SK-N-SH (cell line): Measurements from ENCODE around the gene SMAD5. TPM values are rescaled to one million over a fixed set of nuclear protein-coding genes. Genes with fewer than 3 reads are reported as not detected.

Experiments used
- CTCF ChIA-PET: fragments of 300-600, 350-600 bp; formaldehyde crosslinking; extraction: SDS; loops from one replicate; lab custom pipeline; 2021; lab: Yijun Ruan, JAX
- POLR2A ChIA-PET: fragments of 350-600 bp; sonication (Branson Sonifier 250); formaldehyde crosslinking; extraction: SDS; loops from one replicate; lab custom pipeline; 2020; ENCODE audit warnings: antibody characterized with exemption, inconsistent platforms; lab: Yijun Ruan, JAX
- DNase-seq: peaks from one replicate; pipeline ENCODE4 v3.0.0; 2012
- H2AFZ ChIP-seq: fragments of 200-600 bp; sonication (generic); 2 replicates; pipeline ENCODE4 v1.8.1; 2016; ENCODE audit warnings: antibody characterized with exemption, mild to moderate bottlenecking, low read depth
- H3F3A ChIP-seq: fragments of 200-600 bp; sonication (generic); replicated peaks from 2 replicates; pipeline ENCODE3; 2016; ENCODE audit warnings: antibody characterized with exemption, mild to moderate bottlenecking; ENCODE audit not compliant: insufficient read depth
- H3K27ac ChIP-seq, 2 experiments: fragments of 200-500 bp in 1 of 2; fragments of 200-600 bp in 1 of 2; sonication (Bioruptor generic) in 1 of 2; sonication (generic), shearing (Covaris generic) in 1 of 2; 2 replicates each; pipeline versions ENCODE4 v1.5.1 to v1.6.1; 2014 to 2016; ENCODE audit warnings: low read depth in 2 of 2, inconsistent platforms in 1 of 2, low read length in 1 of 2, mild to moderate bottlenecking in 1 of 2, mixed read lengths in 1 of 2
- H3K27me3 ChIP-seq: fragments of 200-600 bp; sonication (generic), shearing (Covaris generic); 2 replicates; pipeline ENCODE4 v1.6.1; 2016; ENCODE audit warnings: mixed run types; ENCODE audit not compliant: insufficient read depth
- H3K36me3 ChIP-seq, 2 experiments: fragments of 200-500 bp in 1 of 2; fragments of 200-600 bp in 1 of 2; sonication (Bioruptor generic) in 1 of 2; sonication (generic) in 1 of 2; replicated peaks in 1 of 2; 2 replicates each; pipeline versions ENCODE3 to v1.5.1; 2014 to 2016; ENCODE audit warnings: low read length in 1 of 2, mild to moderate bottlenecking in 1 of 2; ENCODE audit not compliant: insufficient read depth in 2 of 2, control insufficient read depth in 1 of 2
- H3K4me1 ChIP-seq, 2 experiments: fragments of 200-500 bp in 1 of 2; fragments of 200-600 bp in 1 of 2; sonication (Bioruptor generic) in 1 of 2; sonication (generic), shearing (Covaris generic) in 1 of 2; 2 replicates each; pipeline versions ENCODE4 v1.5.1 to v1.6.1; 2014 to 2016; ENCODE audit warnings: low read depth in 1 of 2, low read length in 1 of 2, mixed run types in 1 of 2; ENCODE audit not compliant: insufficient read depth in 2 of 2, control insufficient read depth in 1 of 2
- H3K4me2 ChIP-seq: fragments of 200-600 bp; sonication (generic), shearing (Covaris generic); 2 replicates; pipeline ENCODE4 v1.6.1; 2017; ENCODE audit warnings: mixed run types
- H3K4me3 ChIP-seq, 2 experiments: fragments of 200-500 bp in 1 of 2; fragments of 200-600 bp in 1 of 2; sonication (Bioruptor generic) in 1 of 2; sonication (generic), shearing (Covaris generic) in 1 of 2; 2 replicates each; pipeline versions ENCODE4 v1.5.1 to v1.8.1; 2014 to 2016; ENCODE audit warnings: low read depth in 2 of 2, inconsistent platforms in 1 of 2, low read length in 1 of 2, mild to moderate bottlenecking in 1 of 2, mixed read lengths in 1 of 2, moderate library complexity in 1 of 2
- H3K79me2 ChIP-seq: fragments of 200-600 bp; sonication (generic); 2 replicates; pipeline ENCODE4 v1.8.1; 2017; ENCODE audit warnings: mild to moderate bottlenecking; ENCODE audit not compliant: insufficient read depth
- H3K9ac ChIP-seq: fragments of 200-600 bp; sonication (generic); 2 replicates; pipeline ENCODE4 v1.6.1; 2017; ENCODE audit warnings: mixed run types
- H3K9me2 ChIP-seq: fragments of 200-600 bp; sonication (generic); 2 replicates; pipeline ENCODE4 v1.6.1; 2017; ENCODE audit warnings: mixed run types
- H3K9me3 ChIP-seq: fragments of 200-600 bp; sonication (generic); 2 replicates; pipeline ENCODE4 v1.6.1; 2017; ENCODE audit warnings: mixed run types, mild to moderate bottlenecking, moderate library complexity
- H4K20me1 ChIP-seq: fragments of 200-600 bp; sonication (generic); 2 replicates; pipeline ENCODE4 v1.6.1; 2017; ENCODE audit warnings: mild to moderate bottlenecking, mixed run types; ENCODE audit not compliant: insufficient read depth
- CHD2 ChIP-seq: fragments of 150-350 bp; IDR thresholded peaks from 2 replicates; pipeline ENCODE4 v1.6.1; 2018; ENCODE audit warnings: low read length; ENCODE audit not compliant: partially characterized antibody
- ELF1 ChIP-seq: IDR thresholded peaks from 2 replicates; pipeline ENCODE4 v1.4.0; 2012
- EP300 ChIP-seq, 2 experiments: IDR thresholded peaks; 2 replicates each; pipeline versions ENCODE4 v1.4.0 to v1.6.1; 2012; ENCODE audit warnings: borderline replicate concordance in 1 of 2, low read depth in 1 of 2, low read length in 1 of 2
- EZH2phosphoT487 ChIP-seq: fragments of 200-600 bp; sonication (generic); IDR thresholded peaks from 2 replicates; pipeline ENCODE4 v1.6.1; 2017; ENCODE audit warnings: low read depth, mixed run types, mild to moderate bottlenecking, antibody characterized with exemption, moderate library complexity, borderline replicate concordance
- FOXJ3 ChIP-seq: sonication (generic); formaldehyde crosslinking; IDR thresholded peaks from 2 replicates; pipeline ENCODE4 v1.5.1; 2020; ENCODE audit warnings: mild to moderate bottlenecking, missing genetic modification reagents
- FOXM1 ChIP-seq: IDR thresholded peaks from 2 replicates; pipeline ENCODE4 v1.4.0; 2012; ENCODE audit warnings: low read depth, mild to moderate bottlenecking
- GABPA ChIP-seq: IDR thresholded peaks from 2 replicates; pipeline ENCODE4 v1.4.0; 2012; ENCODE audit warnings: low read depth, mild to moderate bottlenecking
- GATA2 ChIP-seq: sonication (generic); formaldehyde crosslinking; IDR thresholded peaks from 2 replicates; pipeline ENCODE4 v1.5.0; 2020; ENCODE audit warnings: mild to moderate bottlenecking, missing genetic modification reagents
- JUND ChIP-seq: IDR thresholded peaks from 2 replicates; pipeline ENCODE4 v1.4.0; 2012
- MEF2A ChIP-seq: IDR thresholded peaks from 2 replicates; pipeline ENCODE4 v1.4.0; 2012; ENCODE audit warnings: low read depth, borderline replicate concordance
- MXI1 ChIP-seq: IDR thresholded peaks from 2 replicates; pipeline ENCODE4 v1.6.1; 2012; ENCODE audit warnings: mild to moderate bottlenecking, low read depth, low read length, improper control_type of control experiment
- POLR2AphosphoS5 ChIP-seq: IDR thresholded peaks from 2 replicates; pipeline ENCODE4 v1.6.1; 2012; ENCODE audit warnings: low read depth, low read length
- RFX5 ChIP-seq: IDR thresholded peaks from 2 replicates; pipeline ENCODE4 v1.6.1; 2012; ENCODE audit warnings: mild to moderate bottlenecking, improper control_type of control experiment, low read length
- SMC3 ChIP-seq: IDR thresholded peaks from 2 replicates; pipeline ENCODE4 v1.6.1; 2012; ENCODE audit warnings: low read depth, low read length, improper control_type of control experiment
- TAF1 ChIP-seq: IDR thresholded peaks from 2 replicates; pipeline ENCODE4 v1.6.1; 2012; ENCODE audit warnings: low read depth, mild to moderate bottlenecking, low read length, moderate library complexity, borderline replicate concordance
- TCF12 ChIP-seq: IDR thresholded peaks from 2 replicates; pipeline ENCODE4 v1.4.0; 2012
- TEAD4 ChIP-seq: IDR thresholded peaks from 2 replicates; pipeline ENCODE4 v1.4.0; 2012; ENCODE audit warnings: mild to moderate bottlenecking, borderline replicate concordance; ENCODE audit not compliant: insufficient read depth
- WGBS: methylation state at CpG from one replicate; pipeline ENCODE4 v1.1.6; 2017; ENCODE audit warnings: low lambda C conversion rate; 5-methylcytosine and 5-hydroxymethylcytosine counted together
- polyA plus RNA-seq, 3 experiments: library from polyadenylated mRNA; depleted of rRNA; stranded (reverse); fragments of >200 nt; gene quantifications; 2 replicates each; pipeline ENCODE4 v1.2.3, GENCODE V29; 2012
- TF ChIP-seq, protein P1 (sequence below): fragments of 150-350 bp; IDR thresholded peaks from 2 replicates; pipeline ENCODE4 v1.6.1; 2017; ENCODE audit warnings: antibody characterized with exemption, low read length, low read depth, borderline replicate concordance
- TF ChIP-seq, protein P2 (sequence below): IDR thresholded peaks from 2 replicates; pipeline ENCODE4 v1.4.0; 2012; ENCODE audit warnings: low read depth, borderline replicate concordance
- TF ChIP-seq, protein P3 (sequence below): fragments of 150-350 bp; IDR thresholded peaks from 2 replicates; pipeline ENCODE4 v1.6.1; 2016; ENCODE audit warnings: mild to moderate bottlenecking, low read depth, low read length
- TF ChIP-seq, protein P4 (sequence below): IDR thresholded peaks from 2 replicates; pipeline ENCODE4 v1.4.0; 2012; ENCODE audit warnings: low read depth

Gene SMAD5
- polyA plus RNA-seq, 1 of the 3 experiments (the other 2 are of a cell fraction): 26.9 TPM

DNA sequence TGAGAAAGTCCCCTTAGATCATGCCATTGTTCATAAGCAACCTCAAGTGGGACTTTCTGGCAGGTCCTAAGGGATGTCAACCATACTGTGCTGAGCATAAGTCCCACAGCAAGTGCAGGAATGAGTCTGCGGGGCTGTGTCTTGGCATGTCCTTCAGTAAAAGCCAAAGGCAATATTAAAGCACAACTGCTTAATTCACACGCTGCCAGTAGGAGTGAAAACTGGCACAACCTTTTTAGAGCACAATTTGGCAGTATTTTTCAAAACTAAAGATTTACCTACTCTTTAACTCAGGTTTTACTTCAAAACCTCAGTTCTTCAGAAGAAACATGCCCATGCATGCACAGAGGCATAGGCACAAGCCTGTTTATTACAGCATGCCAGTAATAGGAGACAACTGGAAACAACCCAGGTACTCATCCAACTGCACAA, 24.4 kb upstream of the SMAD5 start (continued):
- TF ChIP-seq MEF2A: no peak

DNA sequence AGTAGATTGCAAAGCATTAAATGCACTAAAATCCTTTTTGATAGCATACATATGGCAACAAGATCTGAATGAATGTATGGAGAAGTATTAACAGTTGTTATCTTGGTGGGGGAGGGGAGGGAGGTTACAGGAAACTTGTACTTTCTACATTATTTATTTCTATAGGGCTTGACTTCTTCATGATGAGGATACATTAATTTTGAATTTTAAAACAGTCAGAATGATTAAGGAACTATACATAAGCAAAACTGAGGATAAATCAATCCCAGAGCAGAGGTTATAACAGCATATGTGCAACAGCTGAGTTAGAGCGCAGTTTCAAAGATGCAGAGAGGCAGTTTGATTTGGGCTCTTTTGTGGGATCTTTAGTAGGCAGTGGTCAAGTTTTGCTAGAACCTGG, 23.9 kb upstream of the SMAD5 start:
- no peak overlapping the region for H3K9ac ChIP-seq
- no peak overlapping the region for H3K27ac ChIP-seq
- DNase-seq: no peak
- H4K20me1 ChIP-seq: no peaks in the 10 kb centered on the region
- H2AFZ ChIP-seq: no peak overlapping the region
- H3K27me3 ChIP-seq: no peaks in the 10 kb centered on the region
- H3K4me1 ChIP-seq: no peaks in the 10 kb centered on the region; a peak in 1 of 4 replicates
- no peaks in the 10 kb centered on the region for H3K9me2 ChIP-seq
- WGBS: 89% methylated on average over 1 of the region's 1 CpG
- H3K9me3 ChIP-seq: no peaks in the 10 kb centered on the region
- no peak overlapping the region for H3K4me2 ChIP-seq
- no peak overlapping the region for H3K4me3 ChIP-seq
- POLR2A ChIA-PET: no interaction called here
- H3K79me2 ChIP-seq: no peaks in the 10 kb centered on the region
- no peaks in the 10 kb centered on the region for H3F3A ChIP-seq
- CTCF ChIA-PET: no interaction called here
- no peaks in the 10 kb centered on the region for H3K36me3 ChIP-seq
- TF ChIP-seq CHD2: no peak
- TF ChIP-seq FOXM1: no peak
- no peak for TF ChIP-seq TCF12
- no peak for TF ChIP-seq GATA2
- TF ChIP-seq GABPA: no peak
- TF ChIP-seq JUND: no peak

DNA sequence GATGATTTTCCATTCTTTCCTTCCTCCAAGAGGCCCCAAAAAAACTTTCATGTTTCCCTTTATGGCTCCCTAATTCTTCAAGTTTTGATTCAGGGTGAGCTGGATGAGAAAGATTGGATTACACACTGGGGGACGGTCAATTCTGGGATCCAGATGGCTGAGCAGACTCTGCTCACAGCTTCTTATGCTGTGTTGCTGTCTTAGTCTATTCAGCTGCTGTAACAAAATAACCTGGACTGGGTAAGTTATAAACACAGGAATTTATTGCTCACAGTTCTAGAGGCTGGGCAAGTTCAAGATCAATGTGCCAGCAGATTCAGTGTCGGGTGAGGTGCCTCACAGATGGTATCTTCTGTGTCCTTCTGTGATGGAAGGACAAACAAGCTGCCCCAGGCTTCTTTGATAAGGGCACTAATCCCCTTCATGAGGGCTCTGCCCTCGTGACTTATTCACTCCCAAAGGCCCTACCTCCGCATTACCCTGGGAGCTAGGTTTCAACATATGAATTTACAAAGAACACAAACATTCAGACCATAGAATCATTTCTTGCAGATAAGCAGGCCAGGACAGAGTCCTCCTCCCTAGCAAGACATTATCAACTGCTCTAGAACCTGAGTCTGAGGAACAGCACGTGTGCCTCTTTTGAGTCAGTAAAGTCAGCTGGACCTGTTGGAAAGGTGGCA, 23.1 kb upstream of the SMAD5 start:
- Histone ChIP-seq H3K9me2 (no peaks in the 10 kb centered on the region), H4K20me1 (no peaks in the 10 kb centered on the region), H3K27ac (no peak overlapping the region), H3K36me3 (no peaks in the 10 kb centered on the region), H3K4me3 (no peak overlapping the region), H2AFZ (no peak overlapping the region), H3F3A (no peaks in the 10 kb centered on the region), H3K27me3 (no peaks in the 10 kb centered on the region), H3K9me3 (no peaks in the 10 kb centered on the region), H3K79me2 (no peaks in the 10 kb centered on the region), H3K4me2 (no peak overlapping the region), H3K9ac (no peak overlapping the region), H3K4me1 (no peaks in the 10 kb centered on the region; a peak in 1 of 4 replicates)
- ChIA-PET POLR2A (no interaction called here), CTCF (interaction anchor here (1.5 to 2.1 kb wide), 2 partner anchors 15 to 27 kb away, joined by 4 to 7 read pairs; no protein-coding TSS in a partner anchor)
- DNase-seq: no peak
- 69% methylated on average over 5 of the region's 5 CpGs for WGBS
- TF ChIP-seq TEAD4 (no peak), FOXM1 (no peak), RFX5 (no peak), EZH2phosphoT487 (no peak), POLR2AphosphoS5 (no peak), EP300 (IDR thresholded peaks at IDR 0.05; ENCODE audit: borderline replicate concordance in 1 of 2, low read depth in 1 of 2, low read length in 1 of 2) (no peak), JUND (no peak), ELF1 (no peak), TAF1 (no peak), MXI1 (no peak), FOXJ3 (CRISPR knock-in tag) (no peak), SMC3 (no peak)
- TF ChIP-seq, protein P1, sequence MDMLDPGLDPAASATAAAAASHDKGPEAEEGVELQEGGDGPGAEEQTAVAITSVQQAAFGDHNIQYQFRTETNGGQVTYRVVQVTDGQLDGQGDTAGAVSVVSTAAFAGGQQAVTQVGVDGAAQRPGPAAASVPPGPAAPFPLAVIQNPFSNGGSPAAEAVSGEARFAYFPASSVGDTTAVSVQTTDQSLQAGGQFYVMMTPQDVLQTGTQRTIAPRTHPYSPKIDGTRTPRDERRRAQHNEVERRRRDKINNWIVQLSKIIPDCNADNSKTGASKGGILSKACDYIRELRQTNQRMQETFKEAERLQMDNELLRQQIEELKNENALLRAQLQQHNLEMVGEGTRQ: no peak
- TF ChIP-seq, protein P2, sequence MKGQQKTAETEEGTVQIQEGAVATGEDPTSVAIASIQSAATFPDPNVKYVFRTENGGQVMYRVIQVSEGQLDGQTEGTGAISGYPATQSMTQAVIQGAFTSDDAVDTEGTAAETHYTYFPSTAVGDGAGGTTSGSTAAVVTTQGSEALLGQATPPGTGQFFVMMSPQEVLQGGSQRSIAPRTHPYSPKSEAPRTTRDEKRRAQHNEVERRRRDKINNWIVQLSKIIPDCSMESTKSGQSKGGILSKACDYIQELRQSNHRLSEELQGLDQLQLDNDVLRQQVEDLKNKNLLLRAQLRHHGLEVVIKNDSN: no peak
- TF ChIP-seq, protein P3, sequence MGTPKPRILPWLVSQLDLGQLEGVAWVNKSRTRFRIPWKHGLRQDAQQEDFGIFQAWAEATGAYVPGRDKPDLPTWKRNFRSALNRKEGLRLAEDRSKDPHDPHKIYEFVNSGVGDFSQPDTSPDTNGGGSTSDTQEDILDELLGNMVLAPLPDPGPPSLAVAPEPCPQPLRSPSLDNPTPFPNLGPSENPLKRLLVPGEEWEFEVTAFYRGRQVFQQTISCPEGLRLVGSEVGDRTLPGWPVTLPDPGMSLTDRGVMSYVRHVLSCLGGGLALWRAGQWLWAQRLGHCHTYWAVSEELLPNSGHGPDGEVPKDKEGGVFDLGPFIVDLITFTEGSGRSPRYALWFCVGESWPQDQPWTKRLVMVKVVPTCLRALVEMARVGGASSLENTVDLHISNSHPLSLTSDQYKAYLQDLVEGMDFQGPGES: no peak
- TF ChIP-seq, protein P4, sequence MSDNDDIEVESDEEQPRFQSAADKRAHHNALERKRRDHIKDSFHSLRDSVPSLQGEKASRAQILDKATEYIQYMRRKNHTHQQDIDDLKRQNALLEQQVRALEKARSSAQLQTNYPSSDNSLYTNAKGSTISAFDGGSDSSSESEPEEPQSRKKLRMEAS: no peak
